Tibial nerve (tissue), 3 donors: Measurements from ENCODE around the gene TMEM168.

ENCODE experiments used
- CTCF ChIP-seq, 5 experiments: fragments of 200-600 bp in 3 of 5; fragments of 450-650 bp in 2 of 5; sonication (generic) in 3 of 5; IDR thresholded peaks; one replicate each; pipeline ENCODE4 v1.5.1; 2016 to 2019; ENCODE audit warnings: antibody characterized with exemption in 5 of 5, mild to moderate bottlenecking in 3 of 5, moderate library complexity in 2 of 5
- POLR2A ChIP-seq, 2 donors: fragments of 450-650 bp; IDR thresholded peaks; one replicate each; pipeline ENCODE4 v1.6.1; 2017; ENCODE audit warnings: antibody characterized with exemption in 2 of 2, mild to moderate bottlenecking in 2 of 2, moderate library complexity in 2 of 2

DNA sequence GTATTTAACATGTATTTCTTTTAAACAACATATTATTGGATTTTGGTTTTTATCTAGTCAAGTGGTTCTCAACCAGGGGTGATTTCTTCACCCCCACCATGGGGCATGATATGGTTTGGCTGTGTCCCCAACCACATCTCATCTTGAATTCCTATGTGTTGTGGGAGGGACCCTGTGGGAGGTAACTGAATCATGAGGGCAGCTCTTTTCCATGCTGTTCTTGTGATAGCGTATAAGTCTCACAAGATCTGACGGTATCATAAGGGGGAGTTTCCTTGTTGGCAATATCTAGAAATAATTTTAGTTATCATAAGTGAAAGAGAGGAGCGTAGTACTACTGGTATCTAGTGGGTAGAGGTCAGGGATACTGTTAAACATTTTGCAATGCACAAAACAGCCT lies 37.6 kb downstream of the TMEM168 start:
- TF ChIP-seq CTCF (IDR thresholded peaks at IDR 0.05) (no peak), POLR2A (IDR thresholded peaks at IDR 0.05) (no peak)
